IMR-90 (cell line): Measurements from ENCODE around the gene CEP170B. TPM values are rescaled to one million over a fixed set of nuclear protein-coding genes. Genes with fewer than 3 reads are reported as not detected.

Source experiments
- ATAC-seq: fragments of 200-7000 bp; cut with Tn5 transposase; 2 replicates; pipeline ENCODE4 v1.9.1; 2020; ENCODE audit warnings: low read depth, mild to moderate bottlenecking, moderate library complexity
- BruUV-seq: library from RNA; stranded (reverse); fragments of 400-500 nt; replicated peaks from 2 replicates; lab custom pipeline; 2021; lab: Mats Ljungman, UMichigan
- CTCF ChIA-PET: fragments of 300-600 bp; formaldehyde crosslinking; extraction: SDS; loops from one replicate; lab custom pipeline; 2021; ENCODE audit warnings: antibody characterized with exemption; lab: Yijun Ruan, JAX
- POLR2A ChIA-PET: fragments of 300-600 bp; sonication (Branson Sonifier 250); formaldehyde crosslinking; loops from one replicate; lab custom pipeline; 2022; ENCODE audit warnings: antibody characterized with exemption; ENCODE audit not compliant: unreplicated experiment; lab: Charles Lee
- DNase-seq: peaks from one replicate; pipeline ENCODE4 v3.0.0; 2013
- H2AFZ ChIP-seq: replicated peaks from 2 replicates; pipeline ENCODE3; 2013; ENCODE audit warnings: low read length, mild to moderate bottlenecking; ENCODE audit not compliant: poor library complexity
- H2AK5ac ChIP-seq: 2 replicates; pipeline ENCODE4 v1.6.1; 2013; ENCODE audit warnings: low read depth, low read length, inconsistent platforms
- H2AK9ac ChIP-seq: replicated peaks from 2 replicates; pipeline ENCODE3; 2013; ENCODE audit warnings: mild to moderate bottlenecking, low read depth, low read length, moderate library complexity; ENCODE audit not compliant: poor library complexity
- H2BK120ac ChIP-seq: 2 replicates; pipeline ENCODE4 v1.6.1; 2013; ENCODE audit warnings: low read depth, low read length, inconsistent platforms
- H2BK15ac ChIP-seq: 3 replicates; pipeline ENCODE4 v1.6.1; 2013; ENCODE audit warnings: low read depth, low read length, inconsistent platforms
- H2BK20ac ChIP-seq: 2 replicates; pipeline ENCODE4 v1.6.1; 2013; ENCODE audit warnings: low read depth, mild to moderate bottlenecking, inconsistent platforms, low read length, moderate library complexity
- H2BK5ac ChIP-seq: 2 replicates; pipeline ENCODE4 v1.6.1; 2013; ENCODE audit warnings: mild to moderate bottlenecking, low read depth, low read length, inconsistent platforms; ENCODE audit not compliant: poor library complexity, severe bottlenecking
- H3K14ac ChIP-seq: replicated peaks from 2 replicates; pipeline ENCODE4 v1.6.1; 2013; ENCODE audit warnings: low read depth, low read length, inconsistent platforms
- H3K18ac ChIP-seq: 2 replicates; pipeline ENCODE4 v1.6.1; 2013; ENCODE audit warnings: low read depth, low read length, control low read depth
- H3K23ac ChIP-seq: 2 replicates; pipeline ENCODE4 v1.6.1; 2013; ENCODE audit warnings: low read depth, low read length, inconsistent platforms
- H3K27ac ChIP-seq: 2 replicates; pipeline ENCODE4 v1.5.1; 2013; ENCODE audit warnings: mild to moderate bottlenecking, control low read depth, low read length; ENCODE audit not compliant: insufficient read depth
- H3K27me3 ChIP-seq: 2 replicates; pipeline ENCODE4 v1.6.1; 2013; ENCODE audit warnings: low read length; ENCODE audit not compliant: control insufficient read depth, insufficient read depth
- H3K36me3 ChIP-seq: 2 replicates; pipeline ENCODE4 v1.6.1; 2013; ENCODE audit warnings: low read length, mixed read lengths; ENCODE audit not compliant: control insufficient read depth, insufficient read depth
- H3K4ac ChIP-seq: 2 replicates; pipeline ENCODE4 v1.6.1; 2013; ENCODE audit warnings: low read depth, low read length, inconsistent platforms
- H3K4me1 ChIP-seq: 2 replicates; pipeline ENCODE4 v1.6.1; 2013; ENCODE audit warnings: low read length, mixed read lengths; ENCODE audit not compliant: control insufficient read depth, insufficient read depth
- H3K4me2 ChIP-seq: 2 replicates; pipeline ENCODE4 v1.6.1; 2013; ENCODE audit warnings: low read depth, mild to moderate bottlenecking, control low read depth, low read length, moderate library complexity
- H3K4me3 ChIP-seq: 2 replicates; pipeline ENCODE4 v1.5.1; 2013; ENCODE audit warnings: low read depth, mild to moderate bottlenecking, control low read depth, low read length, moderate library complexity; ENCODE audit not compliant: insufficient read depth
- H3K56ac ChIP-seq: 2 replicates; pipeline ENCODE4 v1.6.1; 2013; ENCODE audit warnings: low read length, inconsistent platforms; ENCODE audit not compliant: insufficient read depth; ENCODE audit errors: extremely low read depth
- H3K79me1 ChIP-seq, 2 experiments: 2 replicates each; pipeline ENCODE4 v1.6.1; 2013; ENCODE audit warnings: low read length in 2 of 2, inconsistent platforms in 1 of 2, low read depth in 1 of 2
- H3K9ac ChIP-seq: 2 replicates; pipeline ENCODE4 v1.6.1; 2013; ENCODE audit warnings: low read depth, low read length, control low read depth
- H3K9me1 ChIP-seq: 2 replicates; pipeline ENCODE4 v1.6.1; 2013; ENCODE audit warnings: low read length, inconsistent platforms; ENCODE audit not compliant: insufficient read depth
- H3K9me3 ChIP-seq: 2 replicates; pipeline ENCODE4 v1.6.1; 2013; ENCODE audit warnings: low read length; ENCODE audit not compliant: control insufficient read depth, insufficient read depth
- H4K20me1 ChIP-seq: 2 replicates; pipeline ENCODE4 v1.6.1; 2013; ENCODE audit warnings: low read length, inconsistent platforms; ENCODE audit not compliant: insufficient read depth
- H4K5ac ChIP-seq: 2 replicates; pipeline ENCODE4 v1.6.1; 2013; ENCODE audit warnings: mild to moderate bottlenecking, low read depth, low read length, control low read depth
- H4K8ac ChIP-seq, 2 experiments: 2 replicates each; pipeline ENCODE4 v1.6.1; 2013; ENCODE audit warnings: low read depth in 2 of 2, low read length in 2 of 2, control low read depth in 1 of 2, inconsistent platforms in 1 of 2
- H4K91ac ChIP-seq: 2 replicates; pipeline ENCODE4 v1.6.1; 2013; ENCODE audit warnings: low read depth, low read length, inconsistent platforms; ENCODE audit not compliant: insufficient read depth
- BHLHE40 ChIP-seq: fragments of 150-350 bp; IDR thresholded peaks from 2 replicates; pipeline ENCODE4 v1.6.1; 2016; ENCODE audit warnings: mild to moderate bottlenecking, low read depth, low read length
- CEBPB ChIP-seq: IDR thresholded peaks from 2 replicates; pipeline ENCODE4 v1.6.1; 2012; ENCODE audit warnings: low read depth, low read length, improper control_type of control experiment
- CHD1 ChIP-seq: IDR thresholded peaks from 2 replicates; pipeline ENCODE4 v1.6.1; 2012; ENCODE audit warnings: low read depth, low read length, improper control_type of control experiment
- CTCF ChIP-seq: conservative IDR thresholded peaks from 2 replicates; pipeline ENCODE4 v1.5.1; 2012; ENCODE audit warnings: mild to moderate bottlenecking, low read depth, low read length, improper control_type of control experiment
- ELK1 ChIP-seq: fragments of 150-350 bp; IDR thresholded peaks from 2 replicates; pipeline ENCODE4 v1.6.1; 2016; ENCODE audit warnings: low read depth, mild to moderate bottlenecking, low read length, moderate library complexity, borderline replicate concordance
- FOS ChIP-seq: fragments of 150-350 bp; IDR thresholded peaks from 2 replicates; pipeline ENCODE4 v1.6.1; 2016; ENCODE audit warnings: low read depth, low read length
- MAFK ChIP-seq: IDR thresholded peaks from 2 replicates; pipeline ENCODE4 v1.6.1; 2012; ENCODE audit warnings: low read depth, low read length, improper control_type of control experiment
- MAZ ChIP-seq: IDR thresholded peaks from 2 replicates; pipeline ENCODE4 v1.6.1; 2012; ENCODE audit warnings: low read depth, mild to moderate bottlenecking, low read length, improper control_type of control experiment, moderate library complexity, borderline replicate concordance
- MXI1 ChIP-seq: IDR thresholded peaks from 2 replicates; pipeline ENCODE4 v1.6.1; 2012; ENCODE audit warnings: low read depth, mild to moderate bottlenecking, low read length, moderate library complexity, borderline replicate concordance
- NFE2L2 ChIP-seq: fragments of 150-350 bp; IDR thresholded peaks from 2 replicates; pipeline ENCODE4 v1.6.1; 2016; ENCODE audit warnings: low read depth, mild to moderate bottlenecking, low read length
- POLR2A ChIP-seq: IDR thresholded peaks from 2 replicates; pipeline ENCODE4 v1.6.1; 2012; ENCODE audit warnings: mild to moderate bottlenecking, low read depth, low read length
- RAD21 ChIP-seq: IDR thresholded peaks from 2 replicates; pipeline ENCODE4 v1.6.1; 2012; ENCODE audit warnings: low read length, improper control_type of control experiment
- RCOR1 ChIP-seq: IDR thresholded peaks from 2 replicates; pipeline ENCODE4 v1.6.1; 2012; ENCODE audit warnings: mild to moderate bottlenecking, low read length, improper control_type of control experiment; ENCODE audit not compliant: insufficient replicate concordance
- RFX5 ChIP-seq: IDR thresholded peaks from 2 replicates; pipeline ENCODE4 v1.8.0; 2012; ENCODE audit warnings: low read depth, mild to moderate bottlenecking, low read length, moderate library complexity
- USF2 ChIP-seq: fragments of 150-350 bp; IDR thresholded peaks from 2 replicates; pipeline ENCODE4 v1.6.1; 2017; ENCODE audit warnings: mild to moderate bottlenecking, antibody characterized with exemption, low read length, low read depth
- WGBS, 2 experiments: methylation state at CpG; one replicate each; pipeline versions ENCODE4 v1.1.5 to v1.1.7; 2013; ENCODE audit warnings: missing lambda C conversion rate in 2 of 2; ENCODE audit not compliant: insufficient read length in 1 of 2; ENCODE audit errors: extremely low coverage in 2 of 2; 5-methylcytosine and 5-hydroxymethylcytosine counted together
- dilution Hi-C: fragments of 300-500 bp; cut with HindIII; formaldehyde crosslinking; loops from one replicate; pipeline ENCODE4 v1.14.3; 2018; ENCODE audit warnings: low sequenced_read_pairs; ENCODE audit not compliant: unreplicated experiment
- in situ Hi-C: fragments of 300-500 bp; cut with MboI; formaldehyde crosslinking; loops from 3 replicates; pipeline ENCODE4 v1.14.3; 2019; ENCODE audit warnings: low sequenced_read_pairs, inconsistent platforms, mixed read lengths
- intact Hi-C: fragments of 100-400 bp; cut with micrococcal nuclease; formaldehyde crosslinking; loops from 2 replicates; pipeline ENCODE4 v1.10.0; 2022
- polyA plus RNA-seq, 3 experiments: library from polyadenylated mRNA; depleted of rRNA; stranded (reverse); fragments of >200 nt; gene quantifications; 2 replicates each; pipeline ENCODE4 v1.2.3, GENCODE V29; 2012; ENCODE audit warnings: low replicate concordance in 1 of 3
- total RNA-seq: library from RNA; depleted of rRNA; stranded (reverse); fragments of >200 nt; gene quantifications from 2 replicates; pipeline ENCODE4 v1.2.3, GENCODE V29; 2012

The CEP170B gene
- total and polyA plus RNA-seq, 2 of the 4 experiments (the other 2 are of a cell fraction), result 3.6 to 13.1 TPM

DNA sequence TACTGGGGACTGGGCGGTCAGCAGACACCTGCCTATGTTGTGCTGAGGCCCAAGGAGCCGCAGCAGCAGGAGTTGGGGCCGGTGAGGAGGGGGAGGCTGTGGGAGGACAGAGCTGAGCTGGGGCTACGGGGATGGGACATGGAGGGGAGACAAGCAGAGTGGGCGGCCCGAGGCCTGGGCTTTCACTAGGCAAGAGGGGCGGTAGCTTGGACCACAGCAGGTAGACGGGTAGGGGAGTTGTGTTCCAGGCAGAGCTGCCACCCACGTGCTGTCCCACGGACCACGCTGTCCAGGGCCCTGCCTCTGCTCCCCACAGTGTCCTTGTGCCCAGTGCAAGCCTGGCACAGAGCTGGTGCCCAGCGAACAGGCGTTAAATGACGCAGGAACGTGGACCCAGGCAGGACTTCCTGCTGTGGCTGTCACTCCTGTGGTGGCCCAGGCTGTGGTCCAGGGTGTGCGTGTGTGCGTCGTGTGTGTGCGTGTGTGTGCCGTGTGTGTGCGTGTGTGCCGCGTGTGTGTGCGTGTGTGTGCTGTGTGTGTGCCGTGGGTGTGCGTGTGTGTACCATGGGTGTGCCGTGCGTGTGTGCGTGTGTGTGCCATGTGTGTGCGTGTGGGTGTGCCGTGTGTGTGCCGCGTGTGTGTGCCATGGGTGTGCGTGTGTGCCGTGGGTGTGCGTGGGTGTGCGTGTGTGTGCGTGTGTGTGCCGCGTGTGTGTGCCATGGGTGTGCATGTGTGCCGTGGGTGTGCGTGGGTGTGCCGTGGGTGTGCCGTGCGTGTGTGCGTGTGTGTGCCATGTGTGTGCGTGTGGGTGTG lies 6.8 kb downstream of the CEP170B start:
- Histone ChIP-seq H3K4ac (no peak overlapping the region), H3K9ac (no peak overlapping the region), H3K27me3 (no peaks in the 10 kb centered on the region), H2BK20ac (no peak overlapping the region), H3K14ac (no peak overlapping the region), H3K9me3 (no peaks in the 10 kb centered on the region; the same call in 1 of the 2 replicates), H3K56ac (no peak overlapping the region), H3K36me3 (peaks cover 5% of the 10 kb centered on the region; the same call in 1 of the 2 replicates), H3K4me2 (no peak overlapping the region; the same call in 1 of the 2 replicates), H3K27ac (no peak overlapping the region), H3K9me1 (peaks cover 18% of the 10 kb centered on the region), H2BK15ac (no peak overlapping the region), H2AFZ (peak overlapping the region; percentile 12), H4K91ac (no peak overlapping the region), H3K23ac (no peak overlapping the region), H2AK5ac (peak overlapping the region; percentile 68), H3K4me3 (no peak overlapping the region), H4K8ac (no peak overlapping the region), H2BK5ac (peak overlapping the region; percentile 2), H2BK120ac (no peak overlapping the region), H4K5ac (no peak overlapping the region), H4K20me1 (peaks cover 91% of the 10 kb centered on the region), H2AK9ac (no peak overlapping the region), H3K4me1 (peaks cover 12% of the 10 kb centered on the region), H3K79me1 (peaks cover 27 to 82% of the 10 kb centered on the region in 2 experiments), H3K18ac (no peak overlapping the region)
- no peak for DNase-seq
- WGBS, 2 experiments, result 94% methylated on average over 13 of the region's 47 CpGs; no CpG with 5 or more reads in 1 of the 2 experiments
- ChIA-PET POLR2A (no interaction called here), CTCF (no interaction called here)
- in situ Hi-C loops (no loop called here), intact Hi-C loops (no loop called here), dilution Hi-C loops (no loop called here)
- ATAC-seq, result no peak
- no TSS peak for BruUV-seq
- no peak for TF ChIP-seq RAD21
- no peak for TF ChIP-seq CHD1
- TF ChIP-seq CEBPB, result no peak
- no peak for TF ChIP-seq ELK1
- no peak for TF ChIP-seq CTCF
- no peak for TF ChIP-seq MXI1
- no peak for TF ChIP-seq FOS
- TF ChIP-seq RCOR1, result no peak
- no peak for TF ChIP-seq NFE2L2
- TF ChIP-seq USF2, result no peak
- no peak for TF ChIP-seq MAZ
- TF ChIP-seq BHLHE40, result no peak
- TF ChIP-seq RFX5, result no peak
- TF ChIP-seq MAFK, result no peak
- TF ChIP-seq POLR2A, result no peak
